Natural killer cell treated with Interleukin-12 subunit alpha and Interleukin-12 subunit beta and Interleukin-15 and Interleukin-18, amount 100 ng/mL, for 72 hours (primary cell): Measurements from ENCODE around the gene PDGFA. TPM values are rescaled to one million over a fixed set of nuclear protein-coding genes. Genes with fewer than 3 reads are reported as not detected.

Experiments
- ATAC-seq, 2 donors: fragments of 150-1000 bp; cut with Tn5 transposase in 1 of 2; sonication (Bioruptor Pico), chemical (Tn5 transposase) in 1 of 2; 2 replicates each; pipeline ENCODE4 v1.10.0; 2021
- DNase-seq: peaks from one replicate; pipeline ENCODE4 v3.0.0; 2022; ENCODE audit warnings: low spot score
- H3K27ac Mint-ChIP-seq, 2 donors: 1 replicate in 1 of 2; 2 replicates in 1 of 2; pipeline ENCODE4 v1.8.0; 2022; ENCODE audit warnings: mixed read lengths in 2 of 2, mild to moderate bottlenecking in 1 of 2, moderate library complexity in 1 of 2
- H3K27me3 Mint-ChIP-seq, 2 donors: 1 replicate in 1 of 2; 2 replicates in 1 of 2; pipeline ENCODE4 v1.8.0; 2022; ENCODE audit warnings: mixed read lengths in 2 of 2
- H3K36me3 Mint-ChIP-seq: one replicate; pipeline ENCODE4 v1.8.0; 2022; ENCODE audit warnings: mixed read lengths
- H3K4me1 Mint-ChIP-seq, 2 donors: 1 replicate in 1 of 2; 2 replicates in 1 of 2; pipeline ENCODE4 v1.8.0; 2022; ENCODE audit warnings: low read depth in 2 of 2, mixed read lengths in 2 of 2, mild to moderate bottlenecking in 1 of 2
- H3K4me3 Mint-ChIP-seq: one replicate; pipeline ENCODE4 v1.8.0; 2022; ENCODE audit warnings: mixed read lengths
- H3K9me3 Mint-ChIP-seq: 2 replicates; pipeline ENCODE4 v1.8.0; 2022; ENCODE audit warnings: mixed read lengths
- total RNA-seq, 2 donors: library from RNA; stranded (reverse); gene quantifications; one replicate each; pipeline ENCODE4 v1.2.3, GENCODE V29; 2022

PDGFA gene
- total RNA-seq, 2 donors from 2014 or later, result 1.3 to 5.0 TPM

DNA sequence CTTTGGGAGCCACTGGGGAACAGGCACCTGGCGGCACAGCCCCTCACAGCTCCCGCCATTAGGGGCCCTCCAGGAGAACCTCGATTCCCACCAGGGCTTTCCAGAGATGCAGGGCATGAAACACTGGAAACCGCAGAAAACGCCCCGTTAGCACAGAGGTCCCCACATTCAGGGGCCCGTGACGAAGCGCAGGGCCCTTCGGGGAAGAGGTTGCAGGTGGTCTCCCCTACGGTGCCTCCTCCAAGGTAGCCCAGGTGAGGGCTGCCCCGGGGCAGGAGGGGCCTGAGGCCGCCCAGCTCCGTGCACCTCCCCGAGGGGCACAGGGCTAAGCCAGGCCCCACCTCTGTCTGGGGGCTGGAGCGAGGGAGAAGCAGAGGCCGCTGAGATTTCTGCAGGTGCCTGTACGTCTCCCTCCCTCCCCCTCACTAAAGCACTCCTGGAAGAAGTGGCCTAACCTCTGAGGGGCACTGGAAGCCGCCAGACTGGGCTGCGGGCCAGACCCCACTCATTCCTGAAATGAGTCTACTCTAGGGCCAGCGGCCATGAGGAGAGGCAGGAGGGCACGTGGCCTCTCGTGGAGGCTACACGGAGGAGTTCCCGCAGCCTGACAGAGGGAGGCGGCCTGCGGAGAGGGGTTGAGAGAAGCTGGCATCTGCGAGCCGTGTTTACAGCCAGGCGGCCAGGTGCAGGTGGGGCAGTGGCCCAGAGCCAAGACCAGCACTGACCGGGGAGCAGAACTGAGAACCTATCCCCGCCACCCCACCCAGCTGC, 6.9 kb downstream of the PDGFA start:
- Mint-ChIP-seq H3K27ac (no peak overlapping the region), H3K36me3 (no peaks in the 10 kb centered on the region), H3K9me3 (no peaks in the 10 kb centered on the region), H3K27me3 (peaks cover 0 to 6% of the 10 kb centered on the region in 2 donors), H3K4me3 (no peak overlapping the region), H3K4me1 (peaks cover 6 to 8% of the 10 kb centered on the region in 2 donors)
- DNase-seq, result no peak
- ATAC-seq, result no peak

DNA sequence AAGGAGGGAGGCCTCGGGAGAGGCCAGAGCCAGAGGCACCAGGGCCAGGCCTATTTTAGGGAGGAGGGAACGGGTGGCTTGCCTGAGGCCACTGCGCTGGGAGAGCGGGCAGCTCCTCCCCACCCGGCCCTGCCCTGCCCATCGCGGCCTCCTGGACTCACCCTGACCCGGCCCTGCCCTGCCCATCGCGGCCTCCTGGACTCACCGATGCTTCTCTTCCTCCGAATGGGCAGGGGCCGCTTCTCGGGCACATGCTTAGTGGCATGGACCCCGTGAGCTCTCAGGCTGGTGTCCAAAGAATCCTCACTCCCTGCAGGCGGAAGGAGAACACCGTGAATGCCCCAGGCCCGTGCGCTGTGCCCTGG, 7.5 kb downstream of the PDGFA start:
- ATAC-seq (no peak), DNase-seq (no peak)
- Mint-ChIP-seq H3K27me3 (peaks cover 0 to 6% of the 10 kb centered on the region in 2 donors), H3K27ac (no peak overlapping the region), H3K9me3 (no peaks in the 10 kb centered on the region), H3K4me1 (peaks cover 5 to 8% of the 10 kb centered on the region in 2 donors), H3K36me3 (no peaks in the 10 kb centered on the region), H3K4me3 (no peak overlapping the region)

DNA sequence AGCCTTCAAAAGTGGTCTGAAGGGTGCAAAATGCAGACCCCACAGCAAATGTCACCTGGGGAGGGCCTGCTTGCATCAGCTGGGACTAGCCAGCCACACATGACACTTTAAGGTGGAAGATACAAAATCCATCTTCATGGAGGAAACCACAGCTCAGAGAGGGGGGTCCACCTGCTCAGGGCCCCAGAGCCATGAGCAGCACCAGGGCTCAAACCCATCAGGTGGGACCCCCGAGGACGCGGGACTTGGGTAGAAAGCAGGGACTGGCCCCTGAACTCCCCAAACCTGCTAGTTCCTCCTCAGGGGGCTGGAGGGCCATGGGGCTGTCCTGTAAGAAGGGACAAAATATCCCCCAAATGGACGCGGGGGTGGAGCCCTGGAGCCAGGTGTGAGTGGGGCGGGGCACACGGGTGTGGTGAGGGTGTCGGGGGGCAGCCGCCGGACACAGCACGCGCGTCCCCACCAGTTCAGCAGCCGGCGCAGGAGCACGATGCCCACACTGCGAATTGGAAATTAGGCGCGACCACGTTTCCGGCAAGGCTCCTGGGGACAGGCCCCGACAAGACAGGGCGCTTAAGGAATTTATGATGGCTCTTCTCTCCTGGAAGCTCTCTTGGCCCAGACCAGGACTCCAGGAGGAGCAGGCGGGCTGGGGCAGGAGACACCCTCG, 8.0 kb downstream of the PDGFA start:
- Mint-ChIP-seq H3K4me1 (peaks cover 5 to 8% of the 10 kb centered on the region in 2 donors), H3K27me3 (peaks cover 0 to 6% of the 10 kb centered on the region in 2 donors), H3K4me3 (no peak overlapping the region), H3K27ac (no peak overlapping the region), H3K36me3 (no peaks in the 10 kb centered on the region), H3K9me3 (no peaks in the 10 kb centered on the region)
- ATAC-seq (no peak), DNase-seq (no peak)

DNA sequence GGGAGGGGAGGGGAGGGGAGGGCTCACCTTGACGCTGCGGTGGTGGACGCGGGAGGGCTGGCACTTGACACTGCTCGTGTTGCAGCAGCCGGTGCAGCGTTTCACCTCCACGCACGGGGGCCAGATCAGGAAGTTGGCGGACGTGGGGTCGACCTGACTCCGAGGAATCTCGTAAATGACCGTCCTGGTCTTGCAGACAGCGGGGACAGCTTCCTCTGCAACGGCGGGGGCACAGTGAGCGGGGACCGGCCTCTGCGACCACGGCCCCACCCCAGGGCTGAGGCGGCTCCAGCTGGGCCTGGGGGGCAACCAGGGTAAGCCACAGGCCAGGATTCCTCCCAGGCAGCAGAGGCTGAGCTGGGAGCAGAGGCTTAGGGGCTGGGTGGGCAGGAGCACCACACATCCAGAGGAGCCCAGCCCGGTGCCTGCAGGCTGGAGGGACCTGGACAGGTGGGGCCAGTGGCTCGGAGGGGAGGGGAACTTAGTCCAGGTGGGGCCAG, 8.8 kb downstream of the PDGFA start:
- Mint-ChIP-seq H3K27me3 (peaks cover 0 to 3% of the 10 kb centered on the region in 2 donors), H3K27ac (no peak overlapping the region), H3K4me3 (no peak overlapping the region), H3K9me3 (no peaks in the 10 kb centered on the region), H3K4me1 (peaks cover 5 to 8% of the 10 kb centered on the region in 2 donors), H3K36me3 (no peaks in the 10 kb centered on the region)
- DNase-seq (no peak), ATAC-seq (no peak)

DNA sequence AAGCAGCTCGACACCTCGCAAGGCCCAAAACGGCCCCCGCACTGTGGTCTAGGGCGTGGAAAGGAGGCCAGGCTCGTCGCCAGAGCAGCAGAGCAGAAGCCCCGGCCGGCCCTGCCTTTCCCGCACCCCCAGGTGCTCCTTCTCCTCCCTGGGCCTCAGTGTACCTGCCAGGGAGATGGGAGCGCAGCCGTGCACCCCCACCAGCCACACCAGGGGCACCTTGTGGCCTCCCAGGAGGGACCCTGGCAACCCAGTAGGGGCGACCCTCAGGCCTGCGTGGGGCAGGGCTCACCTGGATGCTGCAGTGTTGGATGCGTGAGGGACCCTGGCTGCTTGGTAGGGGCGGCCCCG, 9.5 kb downstream of the PDGFA start:
- H3K4me3 Mint-ChIP-seq, result no peak overlapping the region
- H3K27ac Mint-ChIP-seq, result no peak overlapping the region
- H3K4me1 Mint-ChIP-seq, result peaks cover 5 to 8% of the 10 kb centered on the region in 2 donors
- peaks cover 0 to 3% of the 10 kb centered on the region in 2 donors for H3K27me3 Mint-ChIP-seq
- no peaks in the 10 kb centered on the region for H3K36me3 Mint-ChIP-seq
- DNase-seq (no peak), ATAC-seq (no peak)
- H3K9me3 Mint-ChIP-seq, result no peaks in the 10 kb centered on the region

DNA sequence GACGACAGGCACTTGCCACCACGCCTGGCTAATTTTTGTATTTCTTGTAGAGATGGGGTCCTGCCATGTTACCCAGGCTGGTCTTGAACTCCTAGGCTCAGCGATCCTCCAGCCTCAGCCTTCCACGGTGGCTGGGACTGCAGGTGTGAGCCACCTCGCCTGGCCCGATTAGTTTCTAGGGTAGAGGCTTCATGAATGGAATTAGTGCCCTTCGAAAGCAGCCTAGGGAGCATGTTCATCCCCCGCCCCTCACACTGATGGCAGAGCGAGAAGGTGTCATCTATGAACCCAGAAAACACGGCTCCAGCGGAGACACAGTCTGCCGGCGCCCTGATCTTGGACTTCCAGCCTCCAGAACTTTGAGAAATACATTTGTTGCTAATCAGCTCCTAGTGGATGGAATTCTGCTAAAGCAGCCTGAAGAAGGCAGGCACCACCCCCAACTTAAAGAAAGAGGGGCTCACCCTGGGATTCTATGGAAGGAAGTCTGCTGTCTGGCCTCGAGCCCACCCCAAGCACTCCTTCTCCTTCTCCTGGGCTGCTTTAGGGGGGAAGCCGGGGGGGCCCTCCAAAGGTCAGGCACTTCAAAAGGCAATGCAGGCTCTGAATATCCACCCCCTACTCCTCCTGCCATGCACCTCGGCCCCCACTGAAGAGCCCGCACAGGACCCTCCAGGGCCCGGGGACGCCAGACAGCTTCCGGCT, 10.1 kb downstream of the PDGFA start:
- no peaks in the 10 kb centered on the region for H3K36me3 Mint-ChIP-seq
- no peak overlapping the region for H3K4me3 Mint-ChIP-seq
- H3K27me3 Mint-ChIP-seq, result peaks cover 0 to 3% of the 10 kb centered on the region in 2 donors
- no peaks in the 10 kb centered on the region for H3K9me3 Mint-ChIP-seq
- H3K27ac Mint-ChIP-seq, result no peak overlapping the region
- H3K4me1 Mint-ChIP-seq, result peaks cover 5 to 8% of the 10 kb centered on the region in 2 donors
- ATAC-seq, result no peak
- no peak for DNase-seq

DNA sequence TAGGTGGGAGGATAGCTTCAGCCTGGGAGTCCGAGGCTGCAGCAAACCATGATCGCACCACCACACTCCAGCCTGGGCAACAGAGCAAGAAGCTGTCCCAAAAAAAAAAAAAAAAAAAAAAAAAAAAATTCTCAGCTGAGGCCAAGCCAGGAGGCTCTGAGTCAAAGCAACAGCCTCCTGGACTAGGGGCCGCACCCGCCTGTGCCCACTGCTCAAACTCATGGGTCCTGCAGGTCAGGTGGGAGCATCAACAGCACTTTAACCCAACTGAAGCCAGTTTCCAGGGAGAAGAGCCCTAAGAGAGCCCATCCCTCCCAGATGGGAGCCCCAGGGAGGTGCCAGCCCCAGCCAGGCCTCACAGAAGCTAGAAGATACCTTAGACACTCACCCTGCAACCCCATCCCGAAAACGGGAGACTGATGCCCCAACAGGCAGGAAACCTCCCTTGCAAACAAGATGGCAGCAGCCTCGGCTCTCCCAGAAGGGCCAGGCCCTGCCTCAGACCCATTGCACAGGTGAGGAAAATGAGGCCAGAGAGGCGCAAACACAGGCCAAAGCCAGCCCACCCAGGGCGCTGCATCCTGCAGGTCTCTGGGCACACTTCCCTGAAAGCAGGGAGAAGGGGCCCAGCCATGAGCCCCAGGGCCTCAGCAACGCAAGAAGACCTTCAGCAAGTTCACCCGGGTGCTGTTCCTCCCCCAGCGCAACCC, 11.0 kb downstream of the PDGFA start:
- Mint-ChIP-seq H3K4me3 (no peak overlapping the region), H3K27ac (no peak overlapping the region), H3K36me3 (no peaks in the 10 kb centered on the region), H3K9me3 (no peaks in the 10 kb centered on the region), H3K27me3 (peaks cover 0 to under 1% of the 10 kb centered on the region in 2 donors), H3K4me1 (peaks cover under 1 to 2% of the 10 kb centered on the region in 2 donors)
- ATAC-seq, result no peak
- DNase-seq, result no peak

DNA sequence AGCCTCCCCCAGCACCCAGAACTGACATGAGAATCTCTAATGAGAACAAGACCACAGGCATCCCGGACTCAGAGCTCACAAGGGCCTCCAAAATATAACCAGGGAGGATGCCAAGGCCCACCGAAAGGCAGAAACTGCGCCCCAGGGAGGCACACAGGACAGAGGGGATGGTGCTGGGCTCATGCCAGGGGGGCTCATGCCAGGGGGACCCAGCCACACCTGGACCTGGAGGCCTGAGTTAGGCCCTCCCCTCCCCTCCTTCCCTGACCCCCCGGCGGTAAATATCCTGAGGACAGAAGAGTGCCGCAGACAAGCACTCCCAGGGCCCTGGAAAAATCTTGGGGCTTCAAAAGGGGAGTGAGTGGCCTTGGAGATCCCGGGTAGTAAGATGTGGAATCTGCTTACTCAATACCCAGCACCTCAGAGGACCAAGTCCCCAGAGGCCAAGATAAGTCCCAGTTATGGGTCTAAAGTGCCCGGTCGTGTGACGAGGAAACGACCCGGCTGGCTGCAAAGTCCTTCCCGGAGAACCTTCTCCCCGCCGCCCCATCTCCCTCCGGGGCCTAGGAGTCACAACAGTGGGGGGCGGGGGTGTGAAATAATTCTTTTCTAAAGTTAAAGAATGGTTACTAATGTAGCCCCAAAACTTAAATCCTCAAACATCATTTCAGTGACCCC, 11.9 kb downstream of the PDGFA start:
- ATAC-seq (no peak), DNase-seq (no peak)
- Mint-ChIP-seq H3K4me1 (no peaks in the 10 kb centered on the region), H3K9me3 (no peaks in the 10 kb centered on the region), H3K27ac (no peak overlapping the region), H3K36me3 (no peaks in the 10 kb centered on the region), H3K27me3 (no peaks in the 10 kb centered on the region), H3K4me3 (no peak overlapping the region)

DNA sequence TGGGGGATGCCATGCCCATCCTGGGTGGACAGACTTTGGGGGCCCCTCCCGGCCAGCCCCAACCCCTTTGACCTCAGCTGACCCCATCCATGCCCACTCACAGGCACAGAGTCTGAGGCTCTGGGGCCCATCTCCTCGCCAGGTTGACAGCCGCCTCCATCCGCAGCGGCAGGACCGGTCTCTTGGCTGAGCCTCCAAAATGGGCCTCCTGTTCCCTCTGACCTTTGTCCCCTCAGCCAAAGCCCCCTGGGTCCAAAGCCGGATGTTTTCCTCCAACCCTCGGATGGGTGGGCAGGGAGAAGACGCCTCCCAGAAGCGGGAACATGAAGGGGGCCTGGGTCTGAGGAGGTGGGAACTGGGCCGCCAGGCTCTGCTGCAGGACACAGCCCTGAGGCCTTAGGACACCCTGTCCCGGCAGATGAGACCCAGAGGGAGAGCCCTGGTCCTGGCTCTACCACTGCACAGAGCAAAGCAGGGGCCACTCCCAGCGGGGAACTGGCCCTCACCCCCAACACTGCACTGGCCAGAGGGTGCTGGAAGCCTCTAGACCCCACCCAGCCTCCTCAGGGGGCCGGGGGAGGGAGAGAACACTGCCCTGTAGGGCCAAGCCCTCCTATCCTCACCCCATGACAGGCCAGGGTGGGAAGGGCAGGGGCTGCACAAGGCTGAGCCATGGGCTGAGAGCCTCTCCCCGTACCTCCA, 12.6 kb downstream of the PDGFA start:
- Mint-ChIP-seq H3K36me3 (no peaks in the 10 kb centered on the region), H3K4me3 (no peak overlapping the region), H3K27me3 (no peaks in the 10 kb centered on the region), H3K4me1 (no peaks in the 10 kb centered on the region), H3K9me3 (no peaks in the 10 kb centered on the region), H3K27ac (no peak overlapping the region)
- DNase-seq (peak; percentile 49), ATAC-seq (no peak)

DNA sequence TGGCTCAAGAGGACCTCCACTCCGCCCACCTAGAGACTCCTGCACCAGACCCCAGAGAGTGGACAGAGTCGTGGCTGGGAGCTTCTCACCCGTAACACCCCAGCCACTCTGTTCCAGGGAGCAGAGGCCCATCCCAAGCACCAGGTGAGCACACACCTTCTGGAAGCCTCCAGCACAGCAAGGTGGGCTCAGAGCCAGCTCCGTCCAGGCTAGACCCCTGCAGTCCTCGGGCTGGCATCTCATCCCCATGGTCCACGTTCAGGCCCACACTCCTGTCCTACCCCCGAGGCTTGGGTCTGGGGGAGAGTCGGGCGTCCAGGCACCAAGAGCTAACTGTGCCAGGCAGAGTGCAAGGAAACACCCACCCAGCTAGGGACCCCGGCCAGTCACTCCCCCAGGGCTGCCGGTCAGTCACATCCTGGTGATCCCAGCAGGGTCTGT, 13.2 kb downstream of the PDGFA start:
- no peaks in the 10 kb centered on the region for H3K36me3 Mint-ChIP-seq
- H3K27me3 Mint-ChIP-seq, result no peaks in the 10 kb centered on the region
- no peak for ATAC-seq
- H3K4me1 Mint-ChIP-seq, result no peaks in the 10 kb centered on the region
- H3K4me3 Mint-ChIP-seq, result no peak overlapping the region
- no peaks in the 10 kb centered on the region for H3K9me3 Mint-ChIP-seq
- peak; percentile 12 for DNase-seq
- no peak overlapping the region for H3K27ac Mint-ChIP-seq

DNA sequence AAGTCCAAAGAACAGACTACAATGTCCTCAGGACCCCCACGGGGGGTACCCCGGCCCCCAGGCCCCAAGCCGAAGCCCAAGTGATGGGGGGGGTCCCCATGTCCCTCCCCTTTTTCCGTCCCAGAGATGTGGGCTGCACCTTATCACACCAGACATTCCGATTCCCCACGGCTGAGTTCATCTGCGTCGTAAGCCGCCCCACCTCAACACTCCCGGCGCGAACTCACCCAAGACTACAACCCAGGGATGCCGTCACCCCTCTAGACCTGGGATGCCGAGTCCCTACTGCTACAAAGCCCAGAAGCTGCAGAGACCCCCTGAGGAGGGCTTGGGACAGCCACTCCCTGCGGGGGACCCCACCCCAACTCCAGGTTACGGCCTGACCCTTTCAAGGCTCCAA, 14.5 kb downstream of the PDGFA start:
- no peak for ATAC-seq
- DNase-seq, result no peak
- Mint-ChIP-seq H3K36me3 (no peaks in the 10 kb centered on the region), H3K4me3 (no peak overlapping the region), H3K4me1 (no peaks in the 10 kb centered on the region), H3K27ac (no peak overlapping the region), H3K27me3 (no peaks in the 10 kb centered on the region), H3K9me3 (no peaks in the 10 kb centered on the region)

DNA sequence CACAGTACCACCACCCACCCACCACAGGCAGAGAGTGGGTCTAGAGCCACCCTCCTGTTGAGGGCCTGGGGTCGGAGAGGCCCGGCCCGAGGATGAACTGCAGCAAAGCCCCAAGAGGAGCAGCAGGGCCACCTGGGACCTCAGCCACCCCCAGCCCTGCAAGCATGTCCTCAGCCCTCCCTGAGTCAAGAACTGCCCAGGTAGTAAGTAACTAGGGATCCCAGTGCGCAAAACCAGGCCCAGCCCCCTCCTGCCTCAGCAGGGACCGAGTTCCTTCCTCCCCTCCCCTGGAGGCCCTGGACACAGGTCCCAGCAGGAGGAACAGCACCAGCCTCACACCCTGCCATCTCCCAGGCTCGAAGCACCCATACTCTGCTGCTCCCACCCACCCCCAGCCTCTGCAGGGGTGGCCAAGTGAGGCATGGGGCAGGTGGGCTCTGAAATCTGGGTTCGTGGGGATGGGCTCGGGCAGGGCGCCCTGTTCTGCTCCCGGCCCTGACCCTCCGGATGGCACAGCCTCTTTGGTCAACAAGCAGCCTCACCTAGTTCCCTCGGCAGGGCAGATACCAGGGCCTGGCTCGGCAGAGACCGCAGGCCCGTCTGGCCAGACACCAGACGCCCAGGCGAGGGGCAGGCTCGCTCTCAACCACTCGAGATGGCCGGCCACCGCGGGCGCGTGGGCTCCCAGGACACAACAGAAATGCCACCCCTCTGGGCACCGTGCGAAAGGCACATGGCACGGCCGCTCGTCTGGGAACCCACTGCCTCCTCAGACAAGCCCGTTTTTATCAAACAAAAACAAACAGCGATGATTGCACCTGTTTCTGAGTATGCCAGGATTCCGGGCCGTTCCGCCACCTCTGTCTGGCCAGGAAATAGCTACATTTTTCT, 15.2 kb downstream of the PDGFA start:
- no peaks in the 10 kb centered on the region for H3K27me3 Mint-ChIP-seq
- no peak overlapping the region for H3K27ac Mint-ChIP-seq
- H3K9me3 Mint-ChIP-seq, result no peaks in the 10 kb centered on the region
- no peaks in the 10 kb centered on the region for H3K36me3 Mint-ChIP-seq
- no peak overlapping the region for H3K4me3 Mint-ChIP-seq
- ATAC-seq, result no peak
- no peak for DNase-seq
- no peaks in the 10 kb centered on the region for H3K4me1 Mint-ChIP-seq
